ENCODE data around the gene KIF15. TPM values are rescaled to one million over a fixed set of nuclear protein-coding genes. Genes with fewer than 3 reads are reported as not detected.

The KIF15 gene
- polyA plus RNA-seq, 1 donor (not counting 4 experiments of a cell fraction or from before 2014, with no cell fraction given) = 2.8 TPM

DNA sequence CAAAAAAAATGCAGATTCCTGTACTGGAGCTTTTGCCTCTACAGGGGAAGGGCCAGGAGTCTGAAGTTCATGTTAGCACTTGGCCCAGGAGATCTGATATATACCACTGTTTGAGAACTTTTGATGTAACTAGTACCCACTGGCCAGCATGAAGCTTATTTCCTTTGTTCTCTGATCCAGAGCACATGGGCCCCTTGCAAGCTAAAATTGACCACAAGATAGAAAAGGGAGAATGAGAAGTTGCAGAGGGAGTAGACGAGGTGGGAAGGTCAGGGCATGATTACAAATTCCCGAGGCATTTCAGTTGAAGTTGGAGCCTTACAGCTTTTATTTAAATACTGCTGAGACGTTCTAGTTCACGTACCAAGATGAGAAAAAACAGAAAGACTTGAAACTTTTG, 141.0 kb downstream of the KIF15 start:
- dilution Hi-C loops (cut with MboI; ENCODE audit: extremely low pct_ligation_motif_present, low sequenced_read_pairs) = no loop called here

More for the DNA sequence above, 141.0 kb downstream of the KIF15 start:
- TF ChIP-seq, protein P1, sequence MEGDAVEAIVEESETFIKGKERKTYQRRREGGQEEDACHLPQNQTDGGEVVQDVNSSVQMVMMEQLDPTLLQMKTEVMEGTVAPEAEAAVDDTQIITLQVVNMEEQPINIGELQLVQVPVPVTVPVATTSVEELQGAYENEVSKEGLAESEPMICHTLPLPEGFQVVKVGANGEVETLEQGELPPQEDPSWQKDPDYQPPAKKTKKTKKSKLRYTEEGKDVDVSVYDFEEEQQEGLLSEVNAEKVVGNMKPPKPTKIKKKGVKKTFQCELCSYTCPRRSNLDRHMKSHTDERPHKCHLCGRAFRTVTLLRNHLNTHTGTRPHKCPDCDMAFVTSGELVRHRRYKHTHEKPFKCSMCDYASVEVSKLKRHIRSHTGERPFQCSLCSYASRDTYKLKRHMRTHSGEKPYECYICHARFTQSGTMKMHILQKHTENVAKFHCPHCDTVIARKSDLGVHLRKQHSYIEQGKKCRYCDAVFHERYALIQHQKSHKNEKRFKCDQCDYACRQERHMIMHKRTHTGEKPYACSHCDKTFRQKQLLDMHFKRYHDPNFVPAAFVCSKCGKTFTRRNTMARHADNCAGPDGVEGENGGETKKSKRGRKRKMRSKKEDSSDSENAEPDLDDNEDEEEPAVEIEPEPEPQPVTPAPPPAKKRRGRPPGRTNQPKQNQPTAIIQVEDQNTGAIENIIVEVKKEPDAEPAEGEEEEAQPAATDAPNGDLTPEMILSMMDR (optimal IDR thresholded peaks at IDR 0.05 in 1 of 3, IDR thresholded peaks at IDR 0.05 in 1 of 3, conservative IDR thresholded peaks at IDR 0.05 in 1 of 3; ENCODE audit: extremely low read depth in 1 of 3, insufficient read depth in 2 of 3, low read length in 3 of 3) = no peak
- no peak for TF ChIP-seq EZH2 (IDR thresholded peaks at IDR 0.05; ENCODE audit: low read length)
- no peak overlapping the region for H3K4me3 ChIP-seq (ENCODE audit: control insufficient read depth in 2 of 3, extremely low read depth in 1 of 3, insufficient read depth in 2 of 3, low read depth in 1 of 3, low read length in 3 of 3)
- DNase-seq (ENCODE audit: low read depth, low spot score) (no peak), FAIRE-seq (no peak)
- H4K20me1 ChIP-seq (ENCODE audit: control insufficient read depth, extremely low read depth, insufficient read depth, low read length) = no peaks in the 10 kb centered on the region
- H3K4me2 ChIP-seq (ENCODE audit: control insufficient read depth, extremely low read depth, insufficient read depth, low read depth, low read length) = no peak overlapping the region
- no peak overlapping the region for H2AFZ ChIP-seq (ENCODE audit: control insufficient read depth, low read length)
- H3K79me2 ChIP-seq (ENCODE audit: control insufficient read depth, insufficient read depth, low read length) = no peaks in the 10 kb centered on the region
- peaks cover 23% of the 10 kb centered on the region for H3K4me1 ChIP-seq (ENCODE audit: control insufficient read depth, extremely low read depth, insufficient read depth, low read length)
- no peak overlapping the region for H3K27ac ChIP-seq (ENCODE audit: control insufficient read depth, insufficient read depth, low read length)
- no peaks in the 10 kb centered on the region for H3K9me1 ChIP-seq (ENCODE audit: control insufficient read depth, extremely low read depth, insufficient read depth, low read length)
- H3K9ac ChIP-seq (ENCODE audit: control insufficient read depth, extremely low read depth, insufficient read depth, low read length) = no peak overlapping the region
- H3K9me3 ChIP-seq (ENCODE audit: control insufficient read depth, low read depth, low read length) = no peaks in the 10 kb centered on the region
- no peaks in the 10 kb centered on the region for H3K36me3 ChIP-seq (ENCODE audit: control insufficient read depth in 2 of 2, extremely low read depth in 1 of 2, insufficient read depth in 2 of 2, low read length in 2 of 2)
- H3K27me3 ChIP-seq (ENCODE audit: control insufficient read depth, extremely low read depth, insufficient read depth, low read length) = no peaks in the 10 kb centered on the region

Other genes with a start within 250 kb of the KIF15 start
- 0.93 to 1.9 TPM (median 1.6 TPM) in 3 replicates for gene ZKSCAN7, start 206.6 kb upstream of the KIF15 start, polyA plus RNA-seq
- gene ZNF660, start 176.8 kb upstream of the KIF15 start, polyA plus RNA-seq = 0.01 to 0.05 TPM (median 0.02 TPM) in 3 replicates
- gene ZNF197, start 136.8 kb upstream of the KIF15 start, polyA plus RNA-seq = 6.3 to 8.8 TPM (median 8.0 TPM) in 3 replicates
- 5.5 to 9.4 TPM (median 6.3 TPM) in 3 replicates for gene ZNF35, start 113.1 kb upstream of the KIF15 start, polyA plus RNA-seq
- 3.3 to 4.9 TPM (median 4.8 TPM) in 3 replicates for gene ZNF502, start 49.1 kb upstream of the KIF15 start, polyA plus RNA-seq
- gene ZNF501, start 32.2 kb upstream of the KIF15 start, polyA plus RNA-seq = 2.5 to 2.8 TPM (median 2.7 TPM) in 3 replicates
- gene KIAA1143, start 175 bp upstream of the KIF15 start, polyA plus RNA-seq = 9.3 to 12.7 TPM (median 10.8 TPM) in 3 replicates
- 15.0 to 25.2 TPM (median 19.5 TPM) in 3 replicates for gene TMEM42, start 100.1 kb downstream of the KIF15 start, polyA plus RNA-seq
- gene TGM4, start 112.8 kb downstream of the KIF15 start, polyA plus RNA-seq = 1.3 to 2.2 TPM (median 1.3 TPM) in 3 replicates
- gene ZDHHC3, start 214.4 kb downstream of the KIF15 start, polyA plus RNA-seq = 151 to 203 TPM (median 162 TPM) in 3 replicates
- gene EXOSC7, start 214.4 kb downstream of the KIF15 start, polyA plus RNA-seq = 75.9 to 94.4 TPM (median 89.3 TPM) in 3 replicates